PC-3 (cell line): ENCODE data around the gene VCX3B. TPM values are rescaled to one million over a fixed set of nuclear protein-coding genes. Genes with fewer than 3 reads are reported as not detected.

ENCODE experiments used
- ATAC-seq: fragments of 200-7000 bp; cut with Tn5 transposase; 2 replicates; pipeline ENCODE4 v1.9.1; 2020; ENCODE audit warnings: mild to moderate bottlenecking, moderate library complexity
- BruUV-seq: library from RNA; stranded (reverse); fragments of 400-500 nt; replicated peaks from 2 replicates; lab custom pipeline; 2021; lab: Mats Ljungman, UMichigan
- CTCF ChIA-PET: fragments of 300-600 bp; sonication (Branson Sonifier 250); formaldehyde crosslinking; loops from one replicate; lab custom pipeline; 2022; ENCODE audit warnings: antibody characterized with exemption; lab: Charles Lee
- POLR2A ChIA-PET: fragments of 300-600 bp; sonication (Branson Sonifier 250); formaldehyde crosslinking; loops from one replicate; lab custom pipeline; 2022; ENCODE audit warnings: antibody characterized with exemption; ENCODE audit not compliant: unreplicated experiment; lab: Charles Lee
- DNase-seq: peaks from one replicate; pipeline ENCODE4 v3.0.0-alpha.2; 2015
- H2AFZ ChIP-seq: fragments of 300-600 bp; sonication (generic); 2 replicates; pipeline ENCODE4 v1.6.0; 2016; ENCODE audit warnings: antibody characterized with exemption, low read length
- H3F3A ChIP-seq: fragments of 300-600 bp; sonication (generic); one replicate; pipeline ENCODE4 v1.6.0; 2017; ENCODE audit warnings: antibody characterized with exemption, low read length, control low read depth, mild to moderate bottlenecking; ENCODE audit not compliant: unreplicated experiment
- H3K27ac ChIP-seq: fragments of 300-600 bp; sonication (generic); 2 replicates; pipeline ENCODE4 v1.5.1; 2016; ENCODE audit warnings: mild to moderate bottlenecking, low read length
- H3K27me3 ChIP-seq: fragments of 300-600 bp; sonication (generic); 2 replicates; pipeline ENCODE4 v1.6.1; 2016; ENCODE audit warnings: low read length, mixed read lengths
- H3K36me3 ChIP-seq: fragments of 300-600 bp; sonication (generic); 2 replicates; pipeline ENCODE4 v1.6.1; 2016; ENCODE audit warnings: low read depth, mixed run types, low read length, mixed read lengths
- H3K4me1 ChIP-seq: fragments of 300-600 bp; sonication (generic); 2 replicates; pipeline ENCODE4 v1.5.1; 2016; ENCODE audit warnings: low read length; ENCODE audit not compliant: insufficient read depth
- H3K4me2 ChIP-seq: fragments of 300-600 bp; sonication (generic); 2 replicates; pipeline ENCODE4 v1.6.0; 2016; ENCODE audit warnings: low read length
- H3K4me3 ChIP-seq: fragments of 300-600 bp; sonication (generic); 2 replicates; pipeline ENCODE4 v1.5.1; 2016; ENCODE audit warnings: mild to moderate bottlenecking, low read length, mixed read lengths
- H3K79me2 ChIP-seq: fragments of 300-600 bp; sonication (generic); 2 replicates; pipeline ENCODE4 v1.6.1; 2017; ENCODE audit warnings: low read length, mixed read lengths
- H3K9ac ChIP-seq: fragments of 300-600 bp; sonication (generic); 2 replicates; pipeline ENCODE4 v1.6.0; 2016; ENCODE audit warnings: mild to moderate bottlenecking, low read length
- H3K9me2 ChIP-seq: fragments of 300-600 bp; sonication (generic); replicated peaks from 2 replicates; pipeline ENCODE4 v1.6.1; 2016; ENCODE audit warnings: mixed run types, low read length, mixed read lengths
- H3K9me3 ChIP-seq: fragments of 300-600 bp; sonication (generic); 2 replicates; pipeline ENCODE4 v1.6.1; 2016; ENCODE audit warnings: low read length, mixed read lengths
- H4K20me1 ChIP-seq: fragments of 300-600 bp; sonication (generic); 2 replicates; pipeline ENCODE4 v1.6.1; 2016; ENCODE audit warnings: low read length, mixed read lengths
- EZH2 ChIP-seq: fragments of 300-600 bp; sonication (generic); IDR thresholded peaks from one replicate; pipeline ENCODE4 v1.6.1; 2017; ENCODE audit warnings: antibody characterized with exemption, mild to moderate bottlenecking, low read length; ENCODE audit not compliant: unreplicated experiment
- EZH2phosphoT487 ChIP-seq: fragments of 300-600 bp; sonication (generic); IDR thresholded peaks from 2 replicates; pipeline ENCODE4 v1.6.1; 2018; ENCODE audit warnings: mild to moderate bottlenecking, antibody characterized with exemption, low read length, borderline replicate concordance
- intact Hi-C: fragments of 100-400 bp; cut with micrococcal nuclease; formaldehyde crosslinking; loops from 2 replicates; pipeline ENCODE4 v1.9.0; 2023
- total RNA-seq: library from RNA; depleted of rRNA; stranded (reverse); fragments of >200 nt; gene quantifications from 2 replicates; pipeline ENCODE4 v1.2.3, GENCODE V29; 2014
- TF ChIP-seq, protein P1 (sequence below): fragments of 300-600 bp; sonication (generic); conservative IDR thresholded peaks from 2 replicates; pipeline ENCODE4 v1.5.1; 2017; ENCODE audit warnings: antibody characterized with exemption, low read depth, mild to moderate bottlenecking, low read length

VCX3B gene
- total RNA-seq, 1 experiment from 2014 or later = 0.26 TPM

DNA sequence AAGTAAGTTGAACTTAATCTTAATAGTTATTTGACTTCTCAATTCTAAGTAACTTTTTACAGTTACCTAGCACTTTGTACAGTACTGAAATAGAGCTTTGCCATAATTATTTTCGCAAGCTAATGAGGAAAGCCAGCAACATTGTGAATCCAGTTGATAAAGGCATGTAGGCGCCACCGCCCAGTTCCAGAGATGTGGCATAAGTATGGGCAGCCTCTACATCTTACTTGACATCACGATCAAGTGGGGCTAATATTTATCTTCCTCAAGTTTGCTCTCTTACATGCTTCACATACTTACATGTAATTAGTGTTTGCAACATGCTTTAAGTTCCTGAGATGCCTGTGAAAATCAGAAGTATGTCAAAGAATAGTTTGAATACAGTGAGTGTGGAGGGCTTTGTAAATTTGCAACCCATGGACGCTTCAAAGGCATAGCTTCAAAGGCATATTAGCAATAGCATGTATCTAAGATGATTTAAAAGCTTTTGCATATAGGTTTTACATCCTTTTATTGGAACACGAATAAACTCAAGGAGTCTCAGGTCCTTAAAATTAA is 34.9 kb upstream of the VCX3B start:
- no peak for ATAC-seq

DNA sequence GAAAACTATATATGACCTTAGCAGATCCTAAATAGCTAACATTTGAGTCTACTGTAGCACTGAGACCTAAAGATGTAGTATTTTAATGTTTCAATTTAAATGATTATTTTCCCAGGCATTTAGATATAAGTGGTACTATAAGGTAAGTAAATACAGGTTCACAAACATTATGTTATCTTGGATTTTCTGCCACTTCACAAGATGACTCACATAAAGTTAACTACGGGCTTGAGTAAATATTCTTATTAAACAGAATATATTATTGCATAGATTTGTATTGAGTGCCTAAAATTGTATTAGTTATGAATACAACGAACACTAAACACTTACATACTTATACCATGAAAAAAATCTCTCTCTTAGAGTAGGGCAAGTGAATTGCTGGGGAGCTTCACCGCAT is 34.2 kb upstream of the VCX3B start:
- Histone ChIP-seq H4K20me1 (no peaks in the 10 kb centered on the region), H3K4me1 (peaks cover 9% of the 10 kb centered on the region; the same call in 1 of the 2 replicates), H3K79me2 (no peaks in the 10 kb centered on the region), H3K4me2 (0 out of 2 replicates have a peak overlapping the region, but pooled peaks have one; percentile 21), H3K4me3 (no peak overlapping the region), H3K9ac (no peak overlapping the region), H3K9me2 (no peaks in the 10 kb centered on the region), H3K9me3 (no peaks in the 10 kb centered on the region), H3K27me3 (no peaks in the 10 kb centered on the region), H3K36me3 (no peaks in the 10 kb centered on the region), H3F3A (no peaks in the 10 kb centered on the region), H3K27ac (no peak overlapping the region), H2AFZ (no peak overlapping the region)
- BruUV-seq = no TSS peak
- POLR2A ChIA-PET = no interaction called here
- intact Hi-C loops = no loop called here
- ATAC-seq (peak; percentile 71), DNase-seq (peak; percentile 12)
- TF ChIP-seq, protein P1, sequence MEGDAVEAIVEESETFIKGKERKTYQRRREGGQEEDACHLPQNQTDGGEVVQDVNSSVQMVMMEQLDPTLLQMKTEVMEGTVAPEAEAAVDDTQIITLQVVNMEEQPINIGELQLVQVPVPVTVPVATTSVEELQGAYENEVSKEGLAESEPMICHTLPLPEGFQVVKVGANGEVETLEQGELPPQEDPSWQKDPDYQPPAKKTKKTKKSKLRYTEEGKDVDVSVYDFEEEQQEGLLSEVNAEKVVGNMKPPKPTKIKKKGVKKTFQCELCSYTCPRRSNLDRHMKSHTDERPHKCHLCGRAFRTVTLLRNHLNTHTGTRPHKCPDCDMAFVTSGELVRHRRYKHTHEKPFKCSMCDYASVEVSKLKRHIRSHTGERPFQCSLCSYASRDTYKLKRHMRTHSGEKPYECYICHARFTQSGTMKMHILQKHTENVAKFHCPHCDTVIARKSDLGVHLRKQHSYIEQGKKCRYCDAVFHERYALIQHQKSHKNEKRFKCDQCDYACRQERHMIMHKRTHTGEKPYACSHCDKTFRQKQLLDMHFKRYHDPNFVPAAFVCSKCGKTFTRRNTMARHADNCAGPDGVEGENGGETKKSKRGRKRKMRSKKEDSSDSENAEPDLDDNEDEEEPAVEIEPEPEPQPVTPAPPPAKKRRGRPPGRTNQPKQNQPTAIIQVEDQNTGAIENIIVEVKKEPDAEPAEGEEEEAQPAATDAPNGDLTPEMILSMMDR = no peak
- TF ChIP-seq EZH2phosphoT487 (no peak), EZH2 (no peak)
- CTCF ChIA-PET = no interaction called here

More for the DNA sequence above, 34.9 kb upstream of the VCX3B start:
- H3K36me3 ChIP-seq = no peaks in the 10 kb centered on the region
- no peak overlapping the region for H3K27ac ChIP-seq
- H3K4me3 ChIP-seq = no peak overlapping the region
- no peaks in the 10 kb centered on the region for H3K79me2 ChIP-seq
- no TSS peak for BruUV-seq
- no peak for DNase-seq
- ChIA-PET CTCF (no interaction called here), POLR2A (no interaction called here)
- no peak for TF ChIP-seq EZH2
- no peak for TF ChIP-seq EZH2phosphoT487
- TF ChIP-seq, protein P1 = no peak
- H3F3A ChIP-seq = no peaks in the 10 kb centered on the region
- intact Hi-C loops = no loop called here
- H3K4me2 ChIP-seq = no peak overlapping the region
- H2AFZ ChIP-seq = no peak overlapping the region
- no peaks in the 10 kb centered on the region for H3K9me3 ChIP-seq
- H3K4me1 ChIP-seq = peaks cover 9% of the 10 kb centered on the region; the same call in 1 of the 2 replicates
- H3K27me3 ChIP-seq = no peaks in the 10 kb centered on the region
- H4K20me1 ChIP-seq = no peaks in the 10 kb centered on the region
- H3K9ac ChIP-seq = no peak overlapping the region
- no peaks in the 10 kb centered on the region for H3K9me2 ChIP-seq

DNA sequence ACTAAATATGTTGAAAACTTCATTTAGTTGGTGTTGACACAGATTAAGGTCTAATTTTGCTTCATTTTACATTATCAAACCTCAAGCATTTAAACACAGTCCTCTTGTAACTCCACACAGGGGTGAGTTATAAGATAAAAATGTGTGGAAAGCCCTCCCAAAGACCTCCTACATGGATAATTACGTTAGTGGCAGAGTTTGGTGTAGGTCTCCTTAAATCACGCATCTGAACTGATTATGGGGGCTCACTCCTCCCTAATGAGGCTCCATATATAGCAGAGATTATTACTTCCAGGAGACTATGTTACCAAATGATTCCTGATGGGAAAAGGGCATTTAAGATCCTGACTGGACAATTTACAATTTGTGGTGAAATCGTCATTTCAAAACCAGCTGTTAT is 32.2 kb upstream of the VCX3B start:
- Histone ChIP-seq H3K4me3 (no peak overlapping the region), H3K36me3 (no peaks in the 10 kb centered on the region), H3K27ac (no peak overlapping the region), H3K9me3 (no peaks in the 10 kb centered on the region), H3K9ac (no peak overlapping the region), H3K4me1 (peaks cover 9% of the 10 kb centered on the region; the same call in 1 of the 2 replicates), H2AFZ (no peak overlapping the region), H3K4me2 (no peak overlapping the region), H3K79me2 (no peaks in the 10 kb centered on the region), H4K20me1 (no peaks in the 10 kb centered on the region), H3F3A (no peaks in the 10 kb centered on the region), H3K9me2 (no peaks in the 10 kb centered on the region), H3K27me3 (peaks cover 12% of the 10 kb centered on the region; the same call in 1 of the 2 replicates)
- POLR2A ChIA-PET = no interaction called here
- CTCF ChIA-PET = no interaction called here
- DNase-seq (no peak), ATAC-seq (no peak)
- TF ChIP-seq EZH2 = no peak
- no peak for TF ChIP-seq EZH2phosphoT487
- TF ChIP-seq, protein P1 = no peak
- intact Hi-C loops = no loop called here
- no TSS peak for BruUV-seq
